IMR-90 (cell line): ENCODE data around the gene ROS1.

Experiments used
- CEBPB ChIP-seq: IDR thresholded peaks from 2 replicates; pipeline ENCODE4 v1.6.1; 2012; ENCODE audit warnings: low read depth, low read length, improper control_type of control experiment
- CHD1 ChIP-seq: IDR thresholded peaks from 2 replicates; pipeline ENCODE4 v1.6.1; 2012; ENCODE audit warnings: low read depth, low read length, improper control_type of control experiment
- MAZ ChIP-seq: IDR thresholded peaks from 2 replicates; pipeline ENCODE4 v1.6.1; 2012; ENCODE audit warnings: low read depth, mild to moderate bottlenecking, low read length, improper control_type of control experiment, moderate library complexity, borderline replicate concordance
- NFE2L2 ChIP-seq: fragments of 150-350 bp; IDR thresholded peaks from 2 replicates; pipeline ENCODE4 v1.6.1; 2016; ENCODE audit warnings: low read depth, mild to moderate bottlenecking, low read length
- POLR2A ChIP-seq: IDR thresholded peaks from 2 replicates; pipeline ENCODE4 v1.6.1; 2012; ENCODE audit warnings: mild to moderate bottlenecking, low read depth, low read length
- RAD21 ChIP-seq: IDR thresholded peaks from 2 replicates; pipeline ENCODE4 v1.6.1; 2012; ENCODE audit warnings: low read length, improper control_type of control experiment
- RCOR1 ChIP-seq: IDR thresholded peaks from 2 replicates; pipeline ENCODE4 v1.6.1; 2012; ENCODE audit warnings: mild to moderate bottlenecking, low read length, improper control_type of control experiment; ENCODE audit not compliant: insufficient replicate concordance
- RFX5 ChIP-seq: IDR thresholded peaks from 2 replicates; pipeline ENCODE4 v1.8.0; 2012; ENCODE audit warnings: low read depth, mild to moderate bottlenecking, low read length, moderate library complexity
- SMC3 ChIP-seq: fragments of 150-350 bp; IDR thresholded peaks from 2 replicates; pipeline ENCODE4 v1.6.1; 2016; ENCODE audit warnings: low read depth, mild to moderate bottlenecking, antibody characterized with exemption, low read length, moderate library complexity
- TF ChIP-seq, protein P1 (sequence below): conservative IDR thresholded peaks from 2 replicates; pipeline ENCODE4 v1.5.1; 2012; ENCODE audit warnings: mild to moderate bottlenecking, low read depth, low read length, improper control_type of control experiment
- TF ChIP-seq, protein P2 (sequence below): fragments of 150-350 bp; IDR thresholded peaks from 2 replicates; pipeline ENCODE4 v1.6.1; 2016; ENCODE audit warnings: low read depth, mild to moderate bottlenecking, low read length, moderate library complexity, borderline replicate concordance
- TF ChIP-seq, protein P3 (sequence below): fragments of 150-350 bp; IDR thresholded peaks from 2 replicates; pipeline ENCODE4 v1.6.1; 2017; ENCODE audit warnings: mild to moderate bottlenecking, antibody characterized with exemption, low read length, low read depth

DNA sequence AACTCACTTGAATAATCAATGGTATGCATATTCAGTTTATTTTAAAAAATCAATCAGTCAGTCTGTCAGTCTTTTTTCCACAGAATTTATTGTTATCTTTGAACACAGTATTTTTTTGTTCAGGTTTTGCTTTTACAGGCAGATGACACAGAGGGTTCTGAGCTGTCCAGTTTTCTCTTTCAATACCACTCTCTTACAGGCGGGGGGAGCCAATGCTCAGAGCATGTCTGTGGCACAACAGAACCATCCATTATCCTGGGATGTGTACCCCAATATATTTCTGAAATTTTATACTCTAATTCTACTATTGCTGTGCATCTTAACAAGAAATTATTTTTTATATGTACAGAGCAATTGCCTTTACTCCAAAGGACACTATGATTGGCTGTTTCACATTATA lies 21.2 kb downstream of the ROS1 start:
- TF ChIP-seq, protein P1, sequence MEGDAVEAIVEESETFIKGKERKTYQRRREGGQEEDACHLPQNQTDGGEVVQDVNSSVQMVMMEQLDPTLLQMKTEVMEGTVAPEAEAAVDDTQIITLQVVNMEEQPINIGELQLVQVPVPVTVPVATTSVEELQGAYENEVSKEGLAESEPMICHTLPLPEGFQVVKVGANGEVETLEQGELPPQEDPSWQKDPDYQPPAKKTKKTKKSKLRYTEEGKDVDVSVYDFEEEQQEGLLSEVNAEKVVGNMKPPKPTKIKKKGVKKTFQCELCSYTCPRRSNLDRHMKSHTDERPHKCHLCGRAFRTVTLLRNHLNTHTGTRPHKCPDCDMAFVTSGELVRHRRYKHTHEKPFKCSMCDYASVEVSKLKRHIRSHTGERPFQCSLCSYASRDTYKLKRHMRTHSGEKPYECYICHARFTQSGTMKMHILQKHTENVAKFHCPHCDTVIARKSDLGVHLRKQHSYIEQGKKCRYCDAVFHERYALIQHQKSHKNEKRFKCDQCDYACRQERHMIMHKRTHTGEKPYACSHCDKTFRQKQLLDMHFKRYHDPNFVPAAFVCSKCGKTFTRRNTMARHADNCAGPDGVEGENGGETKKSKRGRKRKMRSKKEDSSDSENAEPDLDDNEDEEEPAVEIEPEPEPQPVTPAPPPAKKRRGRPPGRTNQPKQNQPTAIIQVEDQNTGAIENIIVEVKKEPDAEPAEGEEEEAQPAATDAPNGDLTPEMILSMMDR, result peak; percentile 53
- TF ChIP-seq, protein P2, sequence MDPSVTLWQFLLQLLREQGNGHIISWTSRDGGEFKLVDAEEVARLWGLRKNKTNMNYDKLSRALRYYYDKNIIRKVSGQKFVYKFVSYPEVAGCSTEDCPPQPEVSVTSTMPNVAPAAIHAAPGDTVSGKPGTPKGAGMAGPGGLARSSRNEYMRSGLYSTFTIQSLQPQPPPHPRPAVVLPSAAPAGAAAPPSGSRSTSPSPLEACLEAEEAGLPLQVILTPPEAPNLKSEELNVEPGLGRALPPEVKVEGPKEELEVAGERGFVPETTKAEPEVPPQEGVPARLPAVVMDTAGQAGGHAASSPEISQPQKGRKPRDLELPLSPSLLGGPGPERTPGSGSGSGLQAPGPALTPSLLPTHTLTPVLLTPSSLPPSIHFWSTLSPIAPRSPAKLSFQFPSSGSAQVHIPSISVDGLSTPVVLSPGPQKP, result no peak
- TF ChIP-seq POLR2A (no peak), CEBPB (no peak), RFX5 (no peak), CHD1 (no peak), RAD21 (peak; percentile 71), NFE2L2 (no peak), SMC3 (peak; percentile 51), MAZ (no peak), RCOR1 (no peak)
- TF ChIP-seq, protein P3, sequence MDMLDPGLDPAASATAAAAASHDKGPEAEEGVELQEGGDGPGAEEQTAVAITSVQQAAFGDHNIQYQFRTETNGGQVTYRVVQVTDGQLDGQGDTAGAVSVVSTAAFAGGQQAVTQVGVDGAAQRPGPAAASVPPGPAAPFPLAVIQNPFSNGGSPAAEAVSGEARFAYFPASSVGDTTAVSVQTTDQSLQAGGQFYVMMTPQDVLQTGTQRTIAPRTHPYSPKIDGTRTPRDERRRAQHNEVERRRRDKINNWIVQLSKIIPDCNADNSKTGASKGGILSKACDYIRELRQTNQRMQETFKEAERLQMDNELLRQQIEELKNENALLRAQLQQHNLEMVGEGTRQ, result no peak
